ENCODE measurements around the gene LSR.

LSR gene

DNA sequence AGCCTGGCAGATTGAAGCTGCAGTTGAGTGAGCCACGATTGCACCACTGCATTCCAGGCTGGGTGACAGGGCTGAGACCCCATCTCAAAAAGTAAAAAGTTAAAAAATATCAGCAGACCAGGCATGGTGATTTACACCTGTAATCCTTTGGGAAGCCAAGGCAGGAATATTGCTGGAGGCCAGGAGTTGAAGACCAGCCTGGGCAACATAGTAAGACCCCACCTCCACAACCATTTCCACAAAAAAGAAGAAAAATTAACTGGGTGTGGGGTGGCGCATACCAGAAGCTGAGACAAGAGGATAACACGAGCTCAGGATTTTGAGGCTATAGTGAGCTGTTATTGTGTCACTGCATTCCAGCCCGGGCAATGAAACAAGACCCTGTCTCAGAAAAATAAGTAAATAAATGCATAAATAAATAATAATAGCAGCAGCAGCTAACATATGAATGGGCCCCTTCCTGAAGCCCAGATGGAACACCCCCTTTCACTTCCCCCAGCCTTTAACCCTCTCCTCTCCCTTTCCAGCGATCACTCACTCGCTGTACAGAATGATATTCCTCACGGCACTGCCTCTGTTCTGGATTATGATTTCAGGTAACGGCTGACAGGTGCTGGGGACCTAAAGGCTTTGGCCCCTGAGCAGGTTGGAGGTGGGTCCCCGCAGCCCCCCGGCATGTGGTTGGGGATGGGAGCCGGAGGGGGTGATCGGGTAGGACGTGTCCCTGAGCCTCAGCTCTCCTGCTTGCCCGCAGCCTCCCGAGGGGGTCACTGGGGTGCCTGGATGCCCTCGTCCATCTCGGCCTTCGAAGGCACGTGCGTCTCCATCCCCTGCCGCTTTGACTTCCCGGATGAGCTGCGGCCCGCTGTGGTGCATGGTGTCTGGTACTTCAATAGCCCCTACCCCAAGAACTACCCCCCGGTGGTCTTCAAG is 46.3 kb downstream of the LSR start:
- peaks cover 2% of the 10 kb centered on the region for H3K4me1 ChIP-seq (ENCODE audit: control insufficient read depth, insufficient read depth, low read length)
- no CpG with 5 or more reads among the region's 25 CpGs for WGBS (ENCODE audit: insufficient coverage, insufficient read length)
- H3K27me3 ChIP-seq (ENCODE audit: control insufficient read depth, insufficient read depth, low read length): no peaks in the 10 kb centered on the region
- H3K36me3 ChIP-seq (ENCODE audit: control insufficient read depth, insufficient read depth, low read length): no peaks in the 10 kb centered on the region; the same call in 1 of the 2 replicates
- no peak overlapping the region for H3K4me3 ChIP-seq (ENCODE audit: low read length)
- H3K27ac ChIP-seq (ENCODE audit: low read length): no peak overlapping the region
- no peaks in the 10 kb centered on the region for H3K9me3 ChIP-seq (ENCODE audit: control insufficient read depth, insufficient read depth, low read length)
- no peak for DNase-seq (ENCODE audit: low read depth, low spot score)

DNA sequence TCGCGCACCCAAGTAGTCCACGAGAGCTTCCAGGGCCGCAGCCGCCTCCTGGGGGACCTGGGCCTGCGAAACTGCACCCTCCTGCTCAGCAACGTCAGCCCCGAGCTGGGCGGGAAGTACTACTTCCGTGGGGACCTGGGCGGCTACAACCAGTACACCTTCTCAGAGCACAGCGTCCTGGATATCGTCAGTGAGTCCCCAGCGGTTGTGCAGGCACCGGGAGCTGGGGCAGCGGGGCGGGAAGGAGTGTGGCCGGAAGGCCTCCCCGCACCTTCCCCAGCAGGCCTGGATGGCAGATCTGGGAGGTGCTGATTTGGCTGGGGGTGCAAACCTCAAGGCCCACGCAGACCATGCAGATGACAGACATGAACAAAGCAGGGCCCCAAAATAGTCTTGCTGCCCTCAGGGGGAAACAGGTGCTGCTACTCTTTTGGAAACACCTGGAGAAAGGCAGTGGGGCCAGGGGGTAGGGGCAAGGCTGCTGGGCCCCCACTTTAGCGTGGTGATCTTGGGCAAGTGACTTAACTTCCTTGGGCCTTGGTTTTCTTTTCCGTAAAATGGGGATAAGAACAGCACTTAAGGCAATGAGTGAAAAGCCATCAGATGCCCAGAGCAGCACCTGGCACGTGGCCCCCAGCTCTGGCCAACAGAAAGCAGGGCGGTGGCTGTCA is 47.1 kb downstream of the LSR start:
- WGBS (ENCODE audit: insufficient coverage, insufficient read length): no CpG with 5 or more reads among the region's 24 CpGs
- Histone ChIP-seq H3K4me1 (ENCODE audit: control insufficient read depth, insufficient read depth, low read length) (peaks cover 3% of the 10 kb centered on the region), H3K9me3 (ENCODE audit: control insufficient read depth, insufficient read depth, low read length) (no peaks in the 10 kb centered on the region), H3K36me3 (ENCODE audit: control insufficient read depth, insufficient read depth, low read length) (no peaks in the 10 kb centered on the region; the same call in 1 of the 2 replicates), H3K27ac (ENCODE audit: low read length) (no peak overlapping the region), H3K27me3 (ENCODE audit: control insufficient read depth, insufficient read depth, low read length) (no peaks in the 10 kb centered on the region), H3K4me3 (ENCODE audit: low read length) (no peak overlapping the region)
- no peak for DNase-seq (ENCODE audit: low read depth, low spot score)

DNA sequence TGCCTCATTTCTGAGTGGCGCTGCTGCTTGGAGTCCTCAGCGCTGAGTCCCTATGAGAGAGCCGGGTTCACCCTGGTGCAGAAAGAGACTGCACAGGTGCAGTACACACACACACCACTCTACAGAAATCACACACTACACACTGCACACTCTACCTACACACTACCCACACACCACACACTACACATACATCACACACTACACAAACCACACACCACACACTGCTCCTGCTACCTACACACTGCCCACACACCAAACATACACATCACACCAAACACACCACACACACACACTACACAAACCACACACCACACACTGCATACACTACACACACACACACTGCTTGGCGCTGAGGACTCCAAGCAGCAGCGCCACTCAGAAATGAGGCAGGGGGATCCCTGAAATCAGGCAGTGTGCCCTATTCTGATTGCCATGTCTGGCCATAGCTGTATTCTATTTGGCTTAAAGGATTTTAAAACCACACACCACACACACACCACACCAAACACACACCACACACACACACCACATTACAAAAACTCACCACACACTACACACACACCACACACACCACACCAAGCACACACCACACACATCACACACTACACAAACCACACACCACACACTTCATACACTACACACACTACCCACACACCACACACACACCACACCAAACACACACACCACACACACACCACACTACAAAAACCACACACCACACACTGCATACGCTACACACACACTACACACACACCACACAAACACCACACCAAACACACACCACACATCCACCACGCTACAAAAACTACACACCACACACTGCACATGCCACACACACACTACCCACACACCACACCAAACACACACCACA is 48.1 kb downstream of the LSR start:
- H3K4me1 ChIP-seq (ENCODE audit: control insufficient read depth, insufficient read depth, low read length): peaks cover 3% of the 10 kb centered on the region
- no peak for DNase-seq (ENCODE audit: low read depth, low spot score)
- H3K4me3 ChIP-seq (ENCODE audit: low read length): no peak overlapping the region
- no peaks in the 10 kb centered on the region for H3K27me3 ChIP-seq (ENCODE audit: control insufficient read depth, insufficient read depth, low read length)
- WGBS (ENCODE audit: insufficient coverage, insufficient read length): 100% methylated on average over 2 of the region's 7 CpGs
- H3K27ac ChIP-seq (ENCODE audit: low read length): no peak overlapping the region
- H3K9me3 ChIP-seq (ENCODE audit: control insufficient read depth, insufficient read depth, low read length): no peaks in the 10 kb centered on the region
- H3K36me3 ChIP-seq (ENCODE audit: control insufficient read depth, insufficient read depth, low read length): no peaks in the 10 kb centered on the region; the same call in 1 of the 2 replicates

DNA sequence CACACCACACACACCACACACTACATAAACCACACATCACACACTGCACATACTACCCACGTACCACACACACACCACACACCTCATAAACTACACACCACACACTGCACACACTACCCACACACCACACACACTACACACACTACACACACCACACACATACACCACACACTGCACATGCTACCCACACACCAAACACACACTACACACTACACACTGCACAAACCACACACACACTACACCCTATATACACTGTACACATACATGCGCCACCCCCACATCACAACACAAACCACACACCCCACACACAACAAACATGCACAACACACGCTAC is 48.7 kb downstream of the LSR start:
- Histone ChIP-seq H3K4me3 (ENCODE audit: low read length) (no peak overlapping the region), H3K27ac (ENCODE audit: low read length) (no peak overlapping the region), H3K9me3 (ENCODE audit: control insufficient read depth, insufficient read depth, low read length) (no peaks in the 10 kb centered on the region), H3K4me1 (ENCODE audit: control insufficient read depth, insufficient read depth, low read length) (peaks cover 3% of the 10 kb centered on the region), H3K36me3 (ENCODE audit: control insufficient read depth, insufficient read depth, low read length) (no peaks in the 10 kb centered on the region; the same call in 1 of the 2 replicates), H3K27me3 (ENCODE audit: control insufficient read depth, insufficient read depth, low read length) (no peaks in the 10 kb centered on the region)
- no peak for DNase-seq (ENCODE audit: low read depth, low spot score)
- WGBS (ENCODE audit: insufficient coverage, insufficient read length): 100% methylated on average over 3 of the region's 3 CpGs

DNA sequence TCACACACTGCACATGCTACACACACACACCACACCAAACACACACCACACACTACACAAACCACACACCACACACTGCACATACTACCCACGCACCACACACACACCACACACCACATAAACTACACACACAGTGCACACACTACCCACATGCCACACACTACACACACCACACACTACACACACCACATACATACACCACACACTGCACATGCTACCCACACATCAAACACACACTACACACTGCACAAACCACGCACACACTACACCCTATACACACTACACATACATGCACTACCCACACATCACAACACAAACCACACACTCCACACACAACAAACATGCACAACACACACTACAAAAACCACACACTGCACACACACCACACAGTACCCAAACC is 49.1 kb downstream of the LSR start:
- no peak overlapping the region for H3K27ac ChIP-seq (ENCODE audit: low read length)

DNA sequence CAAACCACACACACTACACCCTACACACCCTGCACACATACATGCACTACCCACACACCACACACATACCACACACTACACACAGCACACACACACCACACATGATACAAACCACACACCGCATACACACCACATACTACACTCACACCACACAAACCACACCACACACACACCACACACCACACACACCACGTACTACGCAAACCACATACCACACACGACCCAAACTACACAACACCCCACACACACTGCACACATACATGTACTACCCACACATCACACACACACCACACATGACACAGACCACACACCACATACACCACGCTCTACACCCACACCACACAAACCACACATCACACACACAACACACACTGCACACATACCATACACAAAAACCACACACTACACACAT is 49.8 kb downstream of the LSR start:
- H3K36me3 ChIP-seq (ENCODE audit: control insufficient read depth, insufficient read depth, low read length): no peaks in the 10 kb centered on the region; the same call in 1 of the 2 replicates
- no peak overlapping the region for H3K27ac ChIP-seq (ENCODE audit: low read length)
- no peaks in the 10 kb centered on the region for H3K27me3 ChIP-seq (ENCODE audit: control insufficient read depth, insufficient read depth, low read length)
- DNase-seq (ENCODE audit: low read depth, low spot score): no peak
- no peak overlapping the region for H3K4me3 ChIP-seq (ENCODE audit: low read length)
- H3K4me1 ChIP-seq (ENCODE audit: control insufficient read depth, insufficient read depth, low read length): peaks cover 3% of the 10 kb centered on the region
- WGBS (ENCODE audit: insufficient coverage, insufficient read length): 100% methylated on average over 5 of the region's 5 CpGs
- H3K9me3 ChIP-seq (ENCODE audit: control insufficient read depth, insufficient read depth, low read length): no peaks in the 10 kb centered on the region

More for the DNA sequence above, 49.1 kb downstream of the LSR start:
- 100% methylated on average over 2 of the region's 2 CpGs for WGBS (ENCODE audit: insufficient coverage, insufficient read length)
- Histone ChIP-seq H3K36me3 (ENCODE audit: control insufficient read depth, insufficient read depth, low read length) (no peaks in the 10 kb centered on the region; the same call in 1 of the 2 replicates), H3K9me3 (ENCODE audit: control insufficient read depth, insufficient read depth, low read length) (no peaks in the 10 kb centered on the region), H3K27me3 (ENCODE audit: control insufficient read depth, insufficient read depth, low read length) (no peaks in the 10 kb centered on the region), H3K4me1 (ENCODE audit: control insufficient read depth, insufficient read depth, low read length) (peaks cover 3% of the 10 kb centered on the region), H3K4me3 (ENCODE audit: low read length) (no peak overlapping the region)
- DNase-seq (ENCODE audit: low read depth, low spot score): no peak

DNA sequence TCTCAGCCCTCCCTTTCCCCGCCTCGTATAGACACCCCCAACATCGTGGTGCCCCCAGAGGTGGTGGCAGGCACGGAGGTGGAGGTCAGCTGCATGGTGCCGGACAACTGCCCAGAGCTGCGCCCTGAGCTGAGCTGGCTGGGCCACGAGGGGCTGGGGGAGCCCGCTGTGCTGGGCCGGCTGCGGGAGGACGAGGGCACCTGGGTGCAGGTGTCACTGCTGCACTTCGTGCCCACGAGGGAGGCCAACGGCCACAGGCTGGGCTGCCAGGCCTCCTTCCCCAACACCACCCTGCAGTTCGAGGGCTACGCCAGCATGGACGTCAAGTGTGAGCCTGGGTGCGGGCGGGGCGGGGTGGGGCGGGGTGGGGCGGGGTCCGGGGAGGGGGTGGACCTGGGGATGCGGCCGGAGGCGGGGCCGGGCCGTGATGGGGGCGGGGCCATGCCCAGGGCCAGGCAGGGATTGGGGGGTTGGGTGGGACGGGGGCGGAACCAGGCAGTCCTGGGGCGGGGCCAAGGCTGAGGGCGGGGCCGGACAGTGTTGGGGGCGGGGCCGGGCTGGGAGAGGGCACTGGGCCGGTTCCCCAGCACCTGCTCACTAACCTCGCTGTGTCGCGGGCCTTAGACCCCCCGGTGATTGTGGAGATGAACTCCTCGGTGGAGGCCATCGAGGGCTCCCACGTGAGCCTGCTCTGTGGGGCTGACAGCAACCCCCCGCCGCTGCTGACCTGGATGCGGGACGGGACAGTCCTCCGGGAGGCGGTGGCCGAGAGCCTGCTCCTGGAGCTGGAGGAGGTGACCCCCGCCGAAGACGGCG is 50.9 kb downstream of the LSR start:
- no peaks in the 10 kb centered on the region; the same call in 1 of the 2 replicates for H3K36me3 ChIP-seq (ENCODE audit: control insufficient read depth, insufficient read depth, low read length)
- no CpG with 5 or more reads among the region's 55 CpGs for WGBS (ENCODE audit: insufficient coverage, insufficient read length)
- no peaks in the 10 kb centered on the region for H3K27me3 ChIP-seq (ENCODE audit: control insufficient read depth, insufficient read depth, low read length)
- peak; percentile 20 for DNase-seq (ENCODE audit: low read depth, low spot score)
- H3K4me1 ChIP-seq (ENCODE audit: control insufficient read depth, insufficient read depth, low read length): peaks cover 2% of the 10 kb centered on the region; the same call in 1 of the 2 replicates
- no peaks in the 10 kb centered on the region for H3K9me3 ChIP-seq (ENCODE audit: control insufficient read depth, insufficient read depth, low read length)
- no peak overlapping the region for H3K27ac ChIP-seq (ENCODE audit: low read length)
- no peak overlapping the region for H3K4me3 ChIP-seq (ENCODE audit: low read length)

DNA sequence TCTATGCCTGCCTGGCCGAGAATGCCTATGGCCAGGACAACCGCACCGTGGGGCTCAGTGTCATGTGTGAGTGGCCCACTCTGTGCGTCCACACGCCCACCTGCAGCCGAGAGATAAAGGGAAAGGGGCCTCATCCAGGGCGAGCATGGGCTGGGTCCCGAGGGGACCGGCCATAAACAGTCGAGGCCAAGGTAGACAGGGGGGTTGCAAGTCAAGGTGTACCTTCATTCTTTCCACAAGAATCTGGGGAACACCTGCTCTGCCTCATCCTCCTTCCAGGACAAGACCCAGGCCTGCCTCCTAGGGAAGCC is 51.5 kb downstream of the LSR start:
- no peaks in the 10 kb centered on the region for H3K9me3 ChIP-seq (ENCODE audit: control insufficient read depth, insufficient read depth, low read length)
- H3K4me3 ChIP-seq (ENCODE audit: low read length): no peak overlapping the region
- H3K27me3 ChIP-seq (ENCODE audit: control insufficient read depth, insufficient read depth, low read length): no peaks in the 10 kb centered on the region
- peaks cover 2% of the 10 kb centered on the region; the same call in 1 of the 2 replicates for H3K4me1 ChIP-seq (ENCODE audit: control insufficient read depth, insufficient read depth, low read length)
- WGBS (ENCODE audit: insufficient coverage, insufficient read length): no CpG with 5 or more reads among the region's 10 CpGs
- H3K36me3 ChIP-seq (ENCODE audit: control insufficient read depth, insufficient read depth, low read length): no peaks in the 10 kb centered on the region; the same call in 1 of the 2 replicates
- H3K27ac ChIP-seq (ENCODE audit: low read length): no peak overlapping the region
- no peak for DNase-seq (ENCODE audit: low read depth, low spot score)

DNA sequence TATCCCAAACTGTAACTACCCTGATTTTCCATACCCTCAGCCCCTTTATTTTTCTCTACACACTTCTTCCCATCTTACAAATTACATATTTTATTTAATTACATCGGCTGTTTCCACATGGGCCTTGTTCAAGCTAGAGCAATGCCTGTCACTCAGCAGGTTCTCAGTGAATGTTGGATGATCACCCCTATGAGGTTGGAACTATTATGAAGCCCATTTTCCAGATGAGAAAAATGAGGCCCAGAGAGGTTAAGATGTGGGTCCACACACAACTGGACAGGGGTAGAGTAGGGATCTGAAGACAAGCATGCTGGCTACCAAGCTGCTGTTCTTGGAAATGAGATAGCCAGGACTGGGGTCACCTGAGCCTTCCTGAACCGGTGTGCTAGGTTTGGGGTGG is 53.2 kb downstream of the LSR start:
- DNase-seq (ENCODE audit: low read depth, low spot score): no peak
- Histone ChIP-seq H3K27ac (ENCODE audit: low read length) (no peak overlapping the region), H3K4me1 (ENCODE audit: control insufficient read depth, insufficient read depth, low read length) (peaks cover 2% of the 10 kb centered on the region; the same call in 1 of the 2 replicates), H3K36me3 (ENCODE audit: control insufficient read depth, insufficient read depth, low read length) (no peaks in the 10 kb centered on the region; the same call in 1 of the 2 replicates), H3K27me3 (ENCODE audit: control insufficient read depth, insufficient read depth, low read length) (no peaks in the 10 kb centered on the region), H3K9me3 (ENCODE audit: control insufficient read depth, insufficient read depth, low read length) (no peaks in the 10 kb centered on the region), H3K4me3 (ENCODE audit: low read length) (no peak overlapping the region)
- 94% methylated on average over 1 of the region's 2 CpGs for WGBS (ENCODE audit: insufficient coverage, insufficient read length)

Data from iPS DF 6.9 (cell line).